K562 (cell line): ENCODE data around the gene DHRS13. TPM values are rescaled to one million over a fixed set of nuclear protein-coding genes. Genes with fewer than 3 reads are reported as not detected.
"Not testable (repeated sequence)": the region's sequence is repeated elsewhere in the genome, so short reads cannot be mapped to it uniquely, and the experiment has no call there.

ENCODE experiments used
- ATAC-seq: fragments of 200-7000 bp; cut with Tn5 transposase; 3 replicates; pipeline ENCODE4 v1.9.1; 2020; ENCODE audit warnings: moderate library complexity
- BruUV-seq: library from RNA; stranded (reverse); fragments of 400-500 nt; replicated peaks from 2 replicates; lab custom pipeline; 2021; lab: Mats Ljungman, UMichigan
- CTCF ChIA-PET: fragments of 300-600 bp; formaldehyde crosslinking; extraction: SDS; loops from one replicate; lab custom pipeline; 2021; ENCODE audit warnings: low intra/inter-chr PET ratio; lab: Yijun Ruan, JAX
- POLR2A ChIA-PET: fragments of 300-600, 350-650 bp; sonication (Branson Sonifier 250); formaldehyde crosslinking; extraction: SDS; loops from one replicate; lab custom pipeline; 2021; ENCODE audit warnings: antibody characterized with exemption, inconsistent platforms; lab: Yijun Ruan, JAX
- DNase-seq, 4 experiments: peaks; one replicate each; pipeline versions ENCODE4 v3.0.0 to v3.0.0-alpha.2; 2011 to 2018; ENCODE audit warnings: low spot score in 3 of 4, mixed read lengths in 3 of 4; ENCODE audit errors: extremely low read depth in 1 of 4
- FAIRE-seq: peaks from 2 replicates; lab custom pipeline; 2011; peaks lifted over from hg19 to GRCh38; lab: Jason Lieb, UNC
- H2AFZ ChIP-seq: 2 replicates; pipeline ENCODE4 v1.6.0; 2011; ENCODE audit warnings: low read depth, low read length, control low read depth, inconsistent platforms
- H3K27ac ChIP-seq: fragments of 200-600 bp; 3 replicates; pipeline ENCODE4 v1.8.0; 2011; ENCODE audit warnings: low read depth, mild to moderate bottlenecking, control low read depth, inconsistent platforms, low read length, moderate library complexity, mixed read lengths; ENCODE audit errors: extremely low read depth
- H3K27me3 ChIP-seq, 2 experiments: fragments of 300-600 bp in 1 of 2; 2 replicates in 1 of 2; 3 replicates in 1 of 2; pipeline versions ENCODE4 v1.6.0 to v1.8.0; 2011; ENCODE audit warnings: inconsistent platforms in 2 of 2, low read length in 2 of 2, mild to moderate bottlenecking in 1 of 2, mixed read lengths in 1 of 2, moderate library complexity in 1 of 2; ENCODE audit not compliant: control insufficient read depth in 2 of 2, insufficient read depth in 2 of 2
- H3K36me3 ChIP-seq: fragments of 300-600 bp; 3 replicates; pipeline ENCODE4 v1.8.0; 2011; ENCODE audit warnings: mild to moderate bottlenecking, low read length, inconsistent platforms; ENCODE audit not compliant: control insufficient read depth, insufficient read depth
- H3K4me1 ChIP-seq, 2 experiments: fragments of 200-600 bp in 1 of 2; replicated peaks in 1 of 2; 2 replicates in 1 of 2; 3 replicates in 1 of 2; pipeline versions ENCODE4 v1.5.1 to v1.8.0; 2011; ENCODE audit warnings: inconsistent platforms in 2 of 2, low read length in 2 of 2, mild to moderate bottlenecking in 1 of 2, mixed read lengths in 1 of 2, moderate library complexity in 1 of 2; ENCODE audit not compliant: control insufficient read depth in 2 of 2, insufficient read depth in 2 of 2
- H3K4me2 ChIP-seq: 2 replicates; pipeline ENCODE4 v1.6.1; 2011; ENCODE audit warnings: low read length, control low read depth, inconsistent platforms, mixed read lengths; ENCODE audit not compliant: insufficient read depth
- H3K4me3 ChIP-seq: fragments of 200-600 bp; sonication (generic), shearing (Covaris generic); 2 replicates; pipeline ENCODE4 v1.5.1; 2016; ENCODE audit warnings: control low read depth, inconsistent platforms
- H3K79me2 ChIP-seq: fragments of 200-600 bp; 3 replicates; pipeline ENCODE4 v1.8.0; 2011; ENCODE audit warnings: low read length, inconsistent platforms; ENCODE audit not compliant: control insufficient read depth, insufficient read depth
- H3K9ac ChIP-seq, 2 experiments: 2 replicates each; pipeline versions ENCODE4 v1.6.0 to v1.6.1; 2011; ENCODE audit warnings: low read depth in 2 of 2, low read length in 2 of 2, control low read depth in 1 of 2, inconsistent platforms in 1 of 2, mild to moderate bottlenecking in 1 of 2, mixed read lengths in 1 of 2; ENCODE audit not compliant: insufficient read depth in 1 of 2
- H3K9me1 ChIP-seq: one replicate; pipeline ENCODE4 v1.6.0; 2011; ENCODE audit warnings: inconsistent platforms, mild to moderate bottlenecking, low read length, moderate library complexity; ENCODE audit not compliant: control insufficient read depth, insufficient read depth
- H3K9me3 ChIP-seq: replicated peaks from 2 replicates; pipeline ENCODE4 v1.5.1; 2011; ENCODE audit warnings: low read depth, low read length, inconsistent platforms; ENCODE audit not compliant: control insufficient read depth, insufficient read depth
- H4K20me1 ChIP-seq: replicated peaks from 2 replicates; pipeline ENCODE4 v1.6.1; 2011; ENCODE audit warnings: low read length, inconsistent platforms, mixed read lengths; ENCODE audit not compliant: control insufficient read depth, insufficient read depth
- CEBPB ChIP-seq: fragments of 450-650 bp; IDR thresholded peaks from 2 replicates; pipeline ENCODE4 v1.6.1; 2016; ENCODE audit warnings: missing genetic modification characterization, missing compliant biosample characterization
- GABPB2 ChIP-seq: fragments of 250-450 bp; sonication (Bioruptor Pico); conservative IDR thresholded peaks from 2 replicates; pipeline ENCODE4 v1.5.1; 2021; ENCODE audit warnings: mild to moderate bottlenecking
- POLR2B ChIP-seq: fragments of 450-650 bp; IDR thresholded peaks from 2 replicates; pipeline ENCODE4 v1.6.1; 2018; ENCODE audit warnings: low read depth; ENCODE audit not compliant: partially characterized antibody
- POLR2G ChIP-seq: fragments of 200-400 bp; formaldehyde crosslinking; IDR thresholded peaks from 2 replicates; pipeline ENCODE4 v1.6.1; 2017; ENCODE audit warnings: low read depth, mild to moderate bottlenecking, antibody characterized with exemption, low read length, moderate library complexity
- SAP30 ChIP-seq: fragments of 200-600 bp; sonication (generic); IDR thresholded peaks from 2 replicates; pipeline ENCODE4 v1.6.1; 2012; ENCODE audit warnings: borderline replicate concordance, low read depth, mild to moderate bottlenecking, moderate library complexity, low read length, control low read depth, inconsistent platforms; ENCODE audit not compliant: insufficient read depth, poor library complexity, severe bottlenecking
- SP1 ChIP-seq: sonication (generic); formaldehyde crosslinking; IDR thresholded peaks from 2 replicates; pipeline ENCODE4 v1.8.1; 2022; ENCODE audit warnings: mild to moderate bottlenecking, missing genetic modification reagents
- TAF1 ChIP-seq: IDR thresholded peaks from 2 replicates; pipeline ENCODE4 v1.6.1; 2011; ENCODE audit warnings: mild to moderate bottlenecking, low read length, moderate library complexity; ENCODE audit not compliant: insufficient read depth, control insufficient read depth, severe bottlenecking; ENCODE audit errors: extremely low read depth
- XRCC3 ChIP-seq: fragments of 450-650 bp; IDR thresholded peaks from 2 replicates; pipeline ENCODE4 v1.6.1; 2017; ENCODE audit warnings: mild to moderate bottlenecking, moderate library complexity
- XRCC5 ChIP-seq: fragments of 200-400 bp; formaldehyde crosslinking; IDR thresholded peaks from 2 replicates; pipeline ENCODE4 v1.6.1; 2017; ENCODE audit warnings: low read depth, mild to moderate bottlenecking, low read length
- ZNF277 ChIP-seq: fragments of 250-450 bp; sonication (Bioruptor Pico); IDR thresholded peaks from 2 replicates; pipeline ENCODE4 v1.8.0; 2022; ENCODE audit warnings: inconsistent platforms, mild to moderate bottlenecking, moderate library complexity, borderline replicate concordance
- ZNF668 ChIP-seq: fragments of 250-450 bp; sonication (Bioruptor Pico); IDR thresholded peaks from 2 replicates; pipeline ENCODE4 v1.8.0; 2022; ENCODE audit warnings: mild to moderate bottlenecking, inconsistent platforms
- ZNF830 ChIP-seq: fragments of 250-450 bp; sonication (Bioruptor Pico); IDR thresholded peaks from 2 replicates; pipeline ENCODE4 v1.5.0; 2021; ENCODE audit warnings: mild to moderate bottlenecking
- WGBS: fragments of 100-300 bp; shearing (Covaris generic); methylation state at CpG from one replicate; pipeline ENCODE4 v1.1.6; 2016; ENCODE audit warnings: low coverage, mixed read lengths; ENCODE audit not compliant: insufficient coverage; ENCODE audit errors: missing lambda C conversion rate; 5-methylcytosine and 5-hydroxymethylcytosine counted together
- in situ Hi-C: fragments of 300-500 bp; cut with MboI; formaldehyde crosslinking; loops from 4 replicates; pipeline ENCODE4 v1.15.0; 2018; ENCODE audit warnings: inconsistent platforms, mixed read lengths
- intact Hi-C: fragments of 100-400 bp; cut with micrococcal nuclease; formaldehyde crosslinking; loops from 2 replicates; pipeline ENCODE4 v1.14.2; 2022
- polyA plus RNA-seq, 8 experiments: library from polyadenylated mRNA; depleted of rRNA in 4 of 8; stranded (reverse) in 5 of 8; unstranded in 3 of 8; fragments of >200 nt; fragmentation: Nextera tagmentation in 2 of 8; fragmentation: Illumina TruSeq in 1 of 8; extraction: Ambion mirVana in 2 of 8; extraction: Trizol in 1 of 8; gene quantifications; 2 replicates each; pipeline versions ENCODE4 v1.2.1 to v1.2.3, GENCODE V29; 2011 to 2014; ENCODE audit warnings: inconsistent platforms in 1 of 8, missing spikeins in 1 of 8
- total RNA-seq, 7 experiments: library from RNA; depleted of rRNA in 6 of 7; stranded (reverse); fragments of >200 nt in 6 of 7; fragmentation: Illumina TruSeq in 2 of 7; extraction: Trizol in 2 of 7; gene quantifications; 2 replicates each; pipeline versions ENCODE4 v1.2.1 to v1.2.3, GENCODE V29; 2011 to 2021; ENCODE audit warnings: low replicate concordance in 1 of 7

DHRS13 gene
- total and polyA plus RNA-seq, 9 of the 15 experiments (the other 6 are each of a cell fraction or from before 2014, with no cell fraction given), result 0.32 to 52.3 (median 34.3) TPM; not detected in 1

DNA sequence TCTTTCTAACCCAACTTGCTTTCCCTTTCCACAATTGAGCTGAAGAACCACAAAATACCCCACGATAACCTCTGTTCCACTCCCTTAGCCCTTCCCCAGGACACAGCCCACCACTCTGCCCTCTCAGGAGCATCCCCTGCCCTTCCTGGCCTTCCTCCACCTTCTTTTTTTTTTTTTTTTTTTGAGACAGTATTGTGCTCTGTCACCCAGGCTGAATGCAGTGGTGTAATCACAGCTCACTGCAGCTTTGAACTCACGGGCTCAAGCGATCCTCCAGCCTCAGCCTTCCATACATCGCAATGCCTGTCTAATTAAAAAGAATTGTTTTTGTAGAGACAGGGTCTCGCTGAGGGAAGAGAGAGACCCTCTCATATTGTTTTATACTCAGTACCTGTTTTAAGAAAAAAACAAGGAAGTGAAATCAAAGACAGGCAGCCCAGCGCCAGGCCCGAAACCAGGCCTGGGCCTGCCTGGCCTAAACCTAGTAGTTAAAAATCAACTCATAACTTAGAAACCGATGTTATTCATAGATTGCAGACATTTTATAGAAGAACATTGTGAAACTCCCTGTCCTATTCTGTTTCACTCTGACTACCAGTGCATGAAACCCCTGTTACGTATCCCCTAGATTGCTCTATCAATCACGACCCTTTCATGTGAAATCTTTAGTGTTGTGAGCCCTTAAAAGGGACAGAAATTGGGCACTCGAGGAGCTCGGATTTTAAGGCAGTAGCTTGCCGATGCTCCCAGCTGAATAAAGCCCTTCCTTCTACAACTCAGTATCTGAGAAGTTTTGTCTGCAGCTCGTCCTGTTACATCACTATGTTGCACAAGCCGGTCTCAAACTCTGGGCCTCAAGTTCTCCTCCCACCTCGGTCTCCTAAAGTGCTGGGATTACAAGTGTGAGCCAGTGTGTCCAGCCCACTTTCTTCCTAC, 9.4 kb downstream of the DHRS13 start:
- H3K27ac ChIP-seq, CTCF ChIA-PET, H3K9me1 ChIP-seq, H3K9me3 ChIP-seq, DNase-seq, in situ Hi-C loops, ATAC-seq: not testable (repeated sequence)
- WGBS, result 84% methylated on average over 16 of the region's 16 CpGs
- Histone ChIP-seq H3K36me3 (peaks cover 24% of the 10 kb centered on the region), H3K4me1 (peaks cover 21 to 32% of the 10 kb centered on the region in 2 experiments), H3K79me2 (peaks cover 49% of the 10 kb centered on the region)
- peak; percentile 41 for TF ChIP-seq CEBPB (tag)
- TF ChIP-seq, all 486 proteins: peak for 1; not testable (repeated sequence) for 485
- H2AFZ ChIP-seq, intact Hi-C loops, H3K27me3 ChIP-seq, H4K20me1 ChIP-seq, H3K4me3 ChIP-seq, H3K4me2 ChIP-seq, BruUV-seq, FAIRE-seq: not testable (repeated sequence)
- peak overlapping the region in 1 of 2 experiments; percentile 41; a peak in 1 of 4 replicates for H3K9ac ChIP-seq
- POLR2A ChIA-PET, result interaction anchor here (0.6 to 1.5 kb wide), 5 partner anchors 8 to 166 kb away, joined by 3 to 5 read pairs (median 3); no protein-coding TSS in a partner anchor

DNA sequence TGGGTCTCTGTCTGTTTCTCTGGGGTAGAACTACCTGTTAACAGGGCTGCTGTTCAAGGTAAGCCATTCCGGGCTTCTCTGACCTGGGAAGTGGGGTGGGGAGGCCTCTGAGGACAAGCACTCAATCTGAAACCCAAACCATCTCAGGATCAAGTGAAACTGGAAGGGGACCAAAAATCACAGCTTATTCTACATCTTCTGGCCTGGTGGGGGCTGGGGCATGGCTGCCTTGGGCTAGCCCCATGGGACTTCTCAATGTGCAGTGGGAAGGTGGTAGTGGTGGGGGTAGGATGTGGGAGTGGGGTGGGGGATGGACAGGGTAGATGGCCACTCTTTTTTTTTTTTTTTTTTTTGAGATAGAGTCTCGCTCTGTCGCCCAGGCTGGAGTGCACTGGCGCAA, 10.9 kb downstream of the DHRS13 start:
- no TSS peak for BruUV-seq
- Histone ChIP-seq H3K9me1 (no peaks in the 10 kb centered on the region), H4K20me1 (no peaks in the 10 kb centered on the region), H3K9me3 (no peaks in the 10 kb centered on the region), H3K27me3 (no peaks in the 10 kb centered on the region), H2AFZ (no peak overlapping the region), H3K4me3 (no peak overlapping the region), H3K4me1 (peaks cover 12 to 28% of the 10 kb centered on the region in 2 experiments; a peak in 4 of 5 replicates), H3K9ac (no peak overlapping the region), H3K36me3 (peaks cover 20% of the 10 kb centered on the region; the same call in 2 of the 3 replicates), H3K4me2 (no peak overlapping the region), H3K79me2 (peaks cover 36% of the 10 kb centered on the region), H3K27ac (no peak overlapping the region)
- ChIA-PET CTCF (no interaction called here), POLR2A (interaction anchor here (0.7 to 1.5 kb wide), 4 partner anchors 9 to 21 kb away, joined by 3 to 5 read pairs (median 3); no protein-coding TSS in a partner anchor)
- no peak for ATAC-seq
- no peak for FAIRE-seq
- 81% methylated on average over 1 of the region's 4 CpGs for WGBS
- intact Hi-C loops, result no loop called here
- in situ Hi-C loops, result no loop called here
- no peak for DNase-seq
- TF ChIP-seq TAF1 (no peak), ZNF277 (CRISPR knock-in tag) (no peak), XRCC5 (no peak), XRCC3 (no peak), POLR2G (no peak), SAP30 (no peak), GABPB2 (CRISPR knock-in tag) (no peak), SP1 (CRISPR knock-in tag) (no peak), POLR2B (no peak), ZNF668 (CRISPR knock-in tag) (no peak), ZNF830 (CRISPR knock-in tag) (no peak)
